DND-41 (cell line): Measurements from ENCODE around the gene PSMC3.

Experiments
- CTCF ChIP-seq: IDR thresholded peaks from 2 replicates; pipeline ENCODE4 v1.5.1; 2012; ENCODE audit warnings: borderline replicate concordance, low read length, moderate library complexity, mild to moderate bottlenecking; ENCODE audit not compliant: poor library complexity, severe bottlenecking; ENCODE audit errors: extremely low read depth
- EZH2 ChIP-seq: IDR thresholded peaks from 3 replicates; pipeline ENCODE4 v1.6.1; 2012; ENCODE audit warnings: borderline replicate concordance, low read depth, mild to moderate bottlenecking, moderate library complexity, low read length, inconsistent platforms; ENCODE audit not compliant: severe bottlenecking

- TF ChIP-seq CTCF (no peak), EZH2 (no peak)
Observed at GRCh38 chr11:47437218-47437745, 11.0 kb upstream of the PSMC3 start.
